Heart right ventricle (tissue), 16 donors: ENCODE data around the gene PKN3. TPM values are rescaled to one million over a fixed set of nuclear protein-coding genes. Genes with fewer than 3 reads are reported as not detected.

Source experiments
- ATAC-seq, 8 donors: fragments of 200-7000 bp; cut with Tn5 transposase; one replicate each; pipeline ENCODE4 v1.9.1; 2020; ENCODE audit warnings: mild to moderate bottlenecking in 8 of 8, moderate library complexity in 8 of 8, moderate number of reproducible peaks in 1 of 8
- DNase-seq, 2 donors: peaks; one replicate each; pipeline ENCODE4 v3.0.0-alpha.2; 2020
- H3K27ac ChIP-seq, 10 donors: fragments of 200-600 bp; sonication (generic) in 2 of 10; one replicate each; pipeline versions ENCODE4 v1.5.0 to v1.8.0; 2020 to 2022; ENCODE audit warnings: mild to moderate bottlenecking in 3 of 10
- H3K27me3 ChIP-seq, 7 donors: fragments of 200-600 bp; one replicate each; pipeline ENCODE4 v1.8.0; 2021 to 2022; ENCODE audit warnings: mild to moderate bottlenecking in 2 of 7
- H3K36me3 ChIP-seq, 9 donors: fragments of 200-600 bp; sonication (generic) in 1 of 9; one replicate each; pipeline versions ENCODE4 v1.5.0 to v1.8.0; 2020 to 2022; ENCODE audit warnings: mild to moderate bottlenecking in 2 of 9
- H3K4me1 ChIP-seq, 9 donors: fragments of 200-600 bp; sonication (generic) in 1 of 9; one replicate each; pipeline versions ENCODE4 v1.5.0 to v1.8.0; 2020 to 2022; ENCODE audit warnings: mild to moderate bottlenecking in 4 of 9
- H3K4me3 ChIP-seq, 10 donors: fragments of 200-600 bp; sonication (generic) in 2 of 10; one replicate each; pipeline versions ENCODE4 v1.5.0 to v1.8.0; 2020 to 2022; ENCODE audit warnings: mild to moderate bottlenecking in 7 of 10, moderate library complexity in 2 of 10
- H3K9me3 ChIP-seq, 11 donors: fragments of 200-600 bp in 10 of 11; sonication (generic) in 2 of 11; one replicate each; pipeline versions ENCODE4 v1.5.0 to v1.8.0; 2013 to 2022; ENCODE audit warnings: mild to moderate bottlenecking in 2 of 11, control low read depth in 1 of 11, moderate library complexity in 1 of 11
- CTCF ChIP-seq, 9 donors: fragments of 200-600 bp; sonication (generic) in 2 of 9; IDR thresholded peaks; one replicate each; pipeline versions ENCODE4 v1.5.0 to v1.8.0; 2021 to 2022; ENCODE audit warnings: antibody characterized with exemption in 9 of 9, mild to moderate bottlenecking in 5 of 9, moderate library complexity in 1 of 9
- WGBS, 2 donors: extraction: QIAGEN DNeasy Blood & Tissue Kit; methylation state at CpG; one replicate each; pipeline ENCODE4 v1.1.7; 2013; ENCODE audit warnings: inconsistent platforms in 1 of 2; 5-methylcytosine and 5-hydroxymethylcytosine counted together
- intact Hi-C, 10 donors: fragments of 100-400 bp; cut with DNase I; formaldehyde crosslinking; loops; one replicate each; pipeline versions ENCODE4 v1.11.1 to v1.14.2; 2022
- polyA plus RNA-seq, 2 donors: library from polyadenylated mRNA; stranded (reverse); fragments of 200-250 nt; gene quantifications; one replicate each; pipeline ENCODE4 v1.2.3, GENCODE V29; 2013
- total RNA-seq, 10 donors: library from RNA; stranded (reverse); fragmentation: NEBNext Ultra II Directional in 3 of 10; extraction: Animal tissue kit (Norgen Biotek cat#: 25700) in 3 of 10; gene quantifications; one replicate each; pipeline versions ENCODE4 v1.2.1 to v1.2.4, GENCODE V29; 2021 to 2023
- donor health status: Arrhythmogenic right ventricular cardiomyopathy.
- donor health status: ischemic (EF 13 %, LVEDD 7.1; RV severe dilation, severe dysfunction).
- donor health status: healthy with polysubstance abuse.
- donor health status: DM: no; HTN: yes; CAD: no.
- donor health status: DM: no; HTN: no; CAD: no.
- donor health status: ischemic (EF 25% LVEDD 6.9; RV normal size, moderate dysfunction).
- donor health status: ischemic (EF 25% LVEDD 5.7; RV mildly dilated, moderate dysfunction).
- donor health status: healthy.
- donor health status: DM: yes; HTN: yes; CAD: no.
- donor health status: Ischemic cardiomyopathy.
- donor health status: ischemic (EF 35%, LVEDD 5.7; RV mildly dilated, moderate dysfunction).
- donor health status: nonischemic (EF 11% LVEDD 7.7; RV severe dilation, severe dysfunction).
- donor health status: DM: yes; HTN: yes; CAD: no.
- donor health status: PGD.
- donor health status: ischemic (EF 29% LVEDD 5.4; RV normal size, mild dysfunction).
- donor health status: nonischemic (EF 23%, LVEDD 6.1; RV moderate dilation, normal function).

The PKN3 gene
- total and polyA plus RNA-seq, 12 donors: 3.7 to 12.7 (median 5.2) TPM

- DNase-seq (peak; percentile 79 to 86), ATAC-seq (peak; percentile 45 to 80 (median 70))
- H3K4me1 ChIP-seq: peaks cover 0 to 25% (median 9%) of the 10 kb centered on the region in 9 donors
- peak overlapping the region in 9 of 10 donors; percentile 49 to 86 (median 71) for H3K27ac ChIP-seq
- H3K9me3 ChIP-seq: no peaks in the 10 kb centered on the region
- peak overlapping the region; percentile 27 to 81 (median 69) for H3K4me3 ChIP-seq
- intact Hi-C loops: loop anchor here in 1 of 10 donors (2.0 to 5.0 kb wide), 2 partner anchors 22 to 48 kb away; partner anchors contain the start of genes PKN3 and ZER1
- 16 to 22% methylated on average over 10 of the region's 10 CpGs for WGBS, 2 donors
- H3K27me3 ChIP-seq: no peaks in the 10 kb centered on the region
- peaks cover 0 to 25% (median 0%) of the 10 kb centered on the region in 9 donors for H3K36me3 ChIP-seq
- peak in 2 of 9 donors; percentile 5 to 7 for TF ChIP-seq CTCF (IDR thresholded peaks at IDR 0.05)
Observed at GRCh38 chr9:128724744-128725211, 22.5 kb downstream of the PKN3 start.

- intact Hi-C loops: loop anchor here in 1 of 10 donors (5.0 kb wide), 1 partner anchor 45 kb away; the partner anchor contains the start of gene ZER1
- Histone ChIP-seq H3K27ac (no peak overlapping the region), H3K9me3 (no peaks in the 10 kb centered on the region), H3K36me3 (peaks cover 0 to 33% (median 7%) of the 10 kb centered on the region in 9 donors), H3K4me1 (peaks cover 0 to 22% (median 9%) of the 10 kb centered on the region in 9 donors), H3K4me3 (no peak overlapping the region), H3K27me3 (no peaks in the 10 kb centered on the region)
- WGBS, 2 donors: 87 to 91% methylated on average over 5 of the region's 5 CpGs
- no peak for ATAC-seq
- no peak for DNase-seq
- no peak for TF ChIP-seq CTCF (IDR thresholded peaks at IDR 0.05)
Observed at GRCh38 chr9:128727640-128728248, 25.4 kb downstream of the PKN3 start.

GRCh38 chr9:128728298-128728697, 26.0 kb downstream of the PKN3 start:
- H3K4me3 ChIP-seq: no peak overlapping the region
- intact Hi-C loops: loop anchor here in 1 of 10 donors (5.0 kb wide), 1 partner anchor 44 kb away; the partner anchor contains the start of gene ZER1
- WGBS, 2 donors: 76 to 78% methylated on average over 7 of the region's 7 CpGs

GRCh38 chr9:128729302-128729701, 27.0 kb downstream of the PKN3 start:
- H3K4me1 ChIP-seq: peaks cover 0 to 15% (median 7%) of the 10 kb centered on the region in 9 donors
- no peak overlapping the region for H3K4me3 ChIP-seq
- H3K36me3 ChIP-seq: peaks cover 0 to 43% (median 7%) of the 10 kb centered on the region in 9 donors
- H3K27ac ChIP-seq: no peak overlapping the region
- ATAC-seq: no peak
- H3K27me3 ChIP-seq: no peaks in the 10 kb centered on the region
- intact Hi-C loops: loop anchor here in 1 of 10 donors (5.0 kb wide), 1 partner anchor 43 kb away; the partner anchor contains the start of gene ZER1
- TF ChIP-seq CTCF (IDR thresholded peaks at IDR 0.05): no peak
- 72 to 80% methylated on average over 5 of the region's 5 CpGs for WGBS, 2 donors
- no peaks in the 10 kb centered on the region for H3K9me3 ChIP-seq
- DNase-seq: no peak

More at GRCh38 chr9:128728298-128728697, 26.0 kb downstream of the PKN3 start:
- DNase-seq: no peak
- no peak overlapping the region for H3K27ac ChIP-seq
- no peak for TF ChIP-seq CTCF (IDR thresholded peaks at IDR 0.05)
- peaks cover 0 to 39% (median 7%) of the 10 kb centered on the region in 9 donors for H3K36me3 ChIP-seq
- H3K9me3 ChIP-seq: no peaks in the 10 kb centered on the region
- peaks cover 0 to 17% (median 9%) of the 10 kb centered on the region in 9 donors for H3K4me1 ChIP-seq
- H3K27me3 ChIP-seq: no peaks in the 10 kb centered on the region
- no peak for ATAC-seq
